Activated CD4-positive, alpha-beta T cell treated with anti-CD3 and anti-CD28 coated beads, Interleukin-2, amount 50 U/mL, for 24 hours (primary cell): ENCODE data around the gene GRAP.

Experiments
- DNase-seq, 2 donors: peaks; one replicate each; pipeline ENCODE4 v3.0.0-alpha.2; 2020; ENCODE audit warnings: low read depth in 1 of 2, low spot score in 1 of 2

Gene GRAP

DNA sequence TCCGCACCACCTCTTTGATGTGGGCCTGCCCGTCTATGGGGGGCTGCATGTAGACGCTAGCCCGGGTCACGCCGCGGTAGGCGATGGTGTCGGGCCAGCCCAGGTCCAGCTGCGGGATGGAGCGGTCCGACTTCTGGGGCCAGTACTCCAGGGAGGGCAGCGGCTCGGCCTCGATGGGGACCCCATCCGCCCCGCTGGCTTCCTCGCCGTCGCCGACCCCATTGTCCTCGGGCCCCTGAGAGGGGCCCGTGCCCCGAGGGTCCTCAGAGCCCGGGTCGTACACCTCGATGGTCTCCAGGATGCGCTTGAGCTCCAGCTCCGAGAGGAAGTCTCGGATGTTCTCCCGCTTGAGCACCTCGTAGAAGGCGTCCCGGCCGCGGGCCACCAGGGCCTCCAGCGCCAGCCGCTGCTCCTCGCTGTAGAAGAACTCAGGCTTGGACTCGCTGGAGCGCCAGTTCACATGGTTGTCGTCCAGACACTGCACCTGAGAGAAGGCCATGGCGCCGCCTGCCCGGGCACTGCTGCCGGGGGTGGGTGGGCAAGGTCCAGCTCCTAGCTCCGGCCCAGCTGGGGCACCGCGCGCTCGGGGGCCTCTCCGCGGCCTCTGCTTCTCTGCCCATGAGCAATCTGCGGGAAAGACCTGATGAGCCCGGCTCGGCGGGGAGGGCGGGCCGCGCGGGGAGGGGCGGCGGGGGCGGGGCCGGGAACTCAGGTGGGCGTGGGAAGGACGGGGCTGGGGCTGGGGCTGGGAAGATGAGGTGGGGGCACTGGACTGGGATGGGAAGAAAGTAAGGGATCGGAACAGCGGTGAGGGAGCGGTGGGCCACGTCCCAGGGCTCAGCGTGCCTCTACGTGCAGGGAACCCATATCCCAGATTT lies 43.0 kb downstream of the GRAP start:
- DNase-seq, result peak; percentile 33 to 37

DNA sequence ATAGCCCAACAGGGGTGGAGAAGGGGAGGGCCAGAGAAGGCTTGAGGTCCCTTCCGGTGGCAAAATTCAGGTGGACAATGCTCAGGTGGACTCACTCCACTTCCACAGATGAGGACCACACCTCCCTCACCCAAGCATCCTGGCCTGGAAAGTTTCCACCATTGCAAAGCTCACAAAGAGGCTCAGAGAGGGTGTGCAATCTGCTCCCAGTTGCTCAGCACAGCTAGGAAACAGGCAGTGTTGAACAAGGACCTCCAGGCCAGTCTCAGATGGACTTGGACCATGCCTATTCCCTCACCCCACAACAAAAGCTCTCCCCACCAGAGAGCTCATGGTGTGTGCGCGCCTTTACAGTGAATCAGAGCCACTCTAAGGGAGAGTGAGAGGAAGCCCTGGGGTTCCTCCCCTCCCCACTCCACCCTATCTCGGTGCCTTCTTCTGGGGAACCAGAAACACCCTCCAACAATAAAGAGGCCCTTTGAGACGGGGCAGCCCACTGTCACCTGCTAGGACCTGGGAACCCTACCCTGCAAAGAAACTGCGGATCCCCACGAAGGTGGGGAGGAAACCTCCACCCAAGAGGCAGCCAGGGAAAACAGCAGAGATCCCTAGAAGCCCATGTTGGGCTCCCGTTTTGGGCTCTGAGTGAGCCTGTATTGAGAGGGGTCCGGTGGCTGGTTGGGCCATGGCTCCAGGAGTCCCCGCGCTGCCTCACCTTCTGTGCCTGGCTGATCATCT lies 43.8 kb downstream of the GRAP start:
- DNase-seq, result no peak

GRCh38 chr17:19001907-19002590 lies 44.7 kb downstream of the GRAP start:
- DNase-seq, result no peak

DNA sequence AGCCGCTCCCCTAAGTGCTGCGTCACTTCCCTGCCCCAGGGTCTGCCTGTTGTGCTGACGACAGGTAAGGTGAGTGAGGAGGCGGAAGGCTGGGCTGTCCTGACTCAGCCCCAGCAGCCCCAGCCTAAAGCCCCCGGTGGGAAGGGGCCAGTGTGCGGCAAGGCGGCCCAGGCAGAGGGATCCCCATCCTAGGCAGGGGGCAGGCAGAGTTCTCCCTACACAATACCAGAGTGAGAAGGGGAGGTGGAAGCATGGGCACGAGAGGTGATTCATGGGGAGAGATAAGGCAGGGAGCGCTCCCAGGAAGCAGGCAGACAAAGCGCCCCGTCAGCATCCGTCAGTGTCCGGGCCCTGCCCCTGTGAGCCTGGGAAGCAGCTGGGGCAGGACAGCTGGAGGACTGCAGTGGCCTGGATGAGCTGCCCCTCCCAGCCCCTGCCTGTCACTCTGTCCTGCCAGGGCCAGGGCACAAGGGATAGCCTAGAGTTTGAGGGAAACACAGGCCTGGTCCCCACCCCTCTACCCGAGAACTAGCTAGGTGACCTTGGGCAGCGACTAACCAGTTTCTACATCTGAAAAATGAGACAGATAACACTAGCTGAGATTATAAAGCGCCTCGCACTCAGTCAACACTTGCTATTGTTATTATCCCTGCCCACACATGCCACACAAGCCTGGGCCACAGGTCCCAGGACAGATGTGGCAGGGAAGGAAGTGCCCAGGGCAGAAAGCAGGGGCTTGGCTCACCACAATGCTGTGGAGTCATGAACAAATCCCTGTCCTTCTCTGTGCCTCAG lies 46.0 kb downstream of the GRAP start:
- no peak for DNase-seq

GRCh38 chr17:18999911-19000310 lies 46.8 kb downstream of the GRAP start:
- DNase-seq, result no peak

DNA sequence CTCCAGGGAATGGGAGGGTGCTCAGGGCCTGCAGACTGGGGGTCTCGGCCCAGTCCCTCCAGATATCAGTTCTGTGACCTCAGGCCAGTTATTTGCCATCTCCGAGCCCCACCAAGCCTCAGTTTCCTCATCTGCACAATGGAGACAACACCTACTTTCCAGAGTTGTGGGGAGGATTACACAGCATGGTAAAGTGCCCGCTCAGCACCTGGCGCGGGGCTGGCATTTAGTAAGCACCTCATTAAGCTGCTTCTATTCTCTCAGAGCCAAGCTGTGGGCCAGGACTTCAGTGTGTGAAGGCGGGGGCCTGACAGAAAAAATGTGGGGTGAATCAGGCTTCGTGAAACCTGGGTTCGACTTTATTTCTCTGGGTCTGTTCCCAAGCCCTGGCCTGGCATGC lies 47.4 kb downstream of the GRAP start:
- no peak for DNase-seq

GRCh38 chr17:18997650-18998196 lies 49.0 kb downstream of the GRAP start:
- DNase-seq, result no peak

DNA sequence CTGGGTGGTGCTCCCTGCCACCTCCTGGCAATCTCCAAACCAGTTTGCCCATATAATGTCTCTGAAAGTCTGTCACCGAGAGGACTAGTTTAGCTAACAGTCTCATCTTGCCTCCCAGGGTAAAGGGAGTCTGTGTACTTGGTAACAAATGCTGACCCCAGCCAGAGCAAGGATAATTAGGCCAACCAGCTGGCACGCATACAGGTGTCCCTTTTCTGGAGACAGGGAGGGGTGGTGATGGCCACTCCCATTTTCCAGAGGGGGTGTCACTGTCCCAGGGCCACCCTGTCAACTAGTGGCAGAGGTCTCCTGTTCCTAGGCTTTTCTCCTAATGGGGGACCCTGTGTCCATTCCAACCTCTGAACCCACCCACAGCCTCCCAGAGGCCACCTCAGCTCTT lies 50.3 kb downstream of the GRAP start:
- no peak for DNase-seq

DNA sequence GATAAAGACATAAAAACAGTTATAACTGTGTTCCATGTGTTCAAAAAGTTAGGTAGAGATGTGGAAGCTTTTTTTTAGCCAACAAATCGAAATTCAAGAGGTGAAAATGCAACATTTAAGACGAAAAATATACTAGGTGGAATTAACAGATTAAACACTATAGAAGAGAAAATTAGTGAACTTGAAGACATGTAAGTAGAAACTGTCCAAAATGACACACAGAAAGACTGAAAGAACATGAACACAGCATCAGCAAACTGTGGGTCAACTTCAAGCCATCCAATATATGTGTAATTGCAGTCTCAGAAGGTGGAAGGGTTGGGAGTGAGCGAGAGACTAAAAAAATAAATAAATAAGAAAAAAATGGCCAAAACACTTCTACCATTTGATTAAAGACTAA lies 51.5 kb downstream of the GRAP start:
- no peak for DNase-seq

- DNase-seq, result no peak
These were observed 52.1 kb downstream of the GRAP start for GRCh38 chr17:18994631-18995030.

GRCh38 chr17:18993905-18994526 lies 52.7 kb downstream of the GRAP start:
- DNase-seq, result no peak

DNA sequence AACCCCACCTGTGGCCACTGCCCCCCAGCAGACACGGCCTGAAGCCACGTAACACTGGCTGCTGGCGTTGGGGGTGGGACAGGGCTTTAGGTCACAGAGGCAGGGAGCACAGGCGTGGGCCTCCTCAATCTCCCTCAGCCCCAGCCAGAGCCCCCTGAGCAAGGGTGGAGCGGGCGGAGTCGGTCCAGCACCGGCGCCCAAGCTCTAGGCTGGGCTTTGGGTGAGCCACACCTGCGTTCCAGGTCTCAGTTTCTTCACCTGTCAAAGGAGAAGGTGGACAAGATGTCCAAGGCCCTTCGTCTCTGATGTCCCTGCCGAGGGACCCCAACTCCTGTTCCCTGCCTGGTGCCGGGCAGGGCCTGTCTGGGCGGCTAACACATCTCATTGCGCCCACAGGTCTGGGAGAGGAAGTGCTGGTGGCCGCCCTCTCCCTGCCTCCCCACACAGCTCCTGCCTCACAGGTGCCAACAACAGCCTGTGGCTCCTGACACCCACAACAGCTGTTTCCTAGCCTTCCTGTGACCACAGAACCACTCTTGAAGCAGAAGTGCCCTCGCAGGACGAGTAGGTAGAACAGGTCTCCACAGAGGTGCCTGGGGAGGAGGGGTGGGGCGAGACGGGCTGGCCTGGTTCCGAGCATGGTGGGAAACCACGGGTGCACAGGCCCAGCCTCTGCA lies 54.2 kb downstream of the GRAP start:
- no peak for DNase-seq

GRCh38 chr17:18991531-18992315 lies 55.0 kb downstream of the GRAP start:
- DNase-seq, result no peak

DNA sequence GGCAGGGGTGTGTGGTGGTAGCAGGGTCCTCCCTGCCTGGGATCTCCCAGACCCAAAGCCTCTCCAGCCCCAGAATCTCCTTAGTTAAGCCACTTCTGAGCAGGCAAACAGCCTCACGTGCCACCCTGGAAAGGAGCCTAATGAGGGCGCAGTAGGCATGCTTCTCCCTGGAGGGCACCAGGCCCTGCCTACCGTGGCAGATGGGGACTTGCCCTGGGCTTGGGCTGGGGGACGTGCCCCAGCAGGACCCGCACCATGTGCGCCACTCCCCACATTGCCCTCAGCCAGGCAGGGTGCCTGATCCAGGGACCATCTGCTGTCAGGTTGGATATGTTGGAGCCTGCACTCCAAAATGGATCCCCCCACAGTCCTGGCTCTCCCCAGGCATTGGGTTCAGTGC lies 56.4 kb downstream of the GRAP start:
- no peak for DNase-seq

GRCh38 chr17:18988546-18989173 lies 58.1 kb downstream of the GRAP start:
- no peak for DNase-seq

GRCh38 chr17:18987862-18988545 lies 58.8 kb downstream of the GRAP start:
- DNase-seq, result no peak

GRCh38 chr17:18987230-18987610 lies 59.5 kb downstream of the GRAP start:
- no peak for DNase-seq
